GOT3 (cell line): ENCODE measurements around the gene C1GALT1.
"Not testable (repeated sequence)": the region's sequence is repeated elsewhere in the genome, so short reads cannot be mapped to it uniquely, and the experiment has no call there.

Experiments used
- DNase-seq: peaks from one replicate; lab custom pipeline; 2025; ENCODE audit warnings: mixed read lengths; lab: John Stamatoyannopoulos, UW

The C1GALT1 gene

DNA sequence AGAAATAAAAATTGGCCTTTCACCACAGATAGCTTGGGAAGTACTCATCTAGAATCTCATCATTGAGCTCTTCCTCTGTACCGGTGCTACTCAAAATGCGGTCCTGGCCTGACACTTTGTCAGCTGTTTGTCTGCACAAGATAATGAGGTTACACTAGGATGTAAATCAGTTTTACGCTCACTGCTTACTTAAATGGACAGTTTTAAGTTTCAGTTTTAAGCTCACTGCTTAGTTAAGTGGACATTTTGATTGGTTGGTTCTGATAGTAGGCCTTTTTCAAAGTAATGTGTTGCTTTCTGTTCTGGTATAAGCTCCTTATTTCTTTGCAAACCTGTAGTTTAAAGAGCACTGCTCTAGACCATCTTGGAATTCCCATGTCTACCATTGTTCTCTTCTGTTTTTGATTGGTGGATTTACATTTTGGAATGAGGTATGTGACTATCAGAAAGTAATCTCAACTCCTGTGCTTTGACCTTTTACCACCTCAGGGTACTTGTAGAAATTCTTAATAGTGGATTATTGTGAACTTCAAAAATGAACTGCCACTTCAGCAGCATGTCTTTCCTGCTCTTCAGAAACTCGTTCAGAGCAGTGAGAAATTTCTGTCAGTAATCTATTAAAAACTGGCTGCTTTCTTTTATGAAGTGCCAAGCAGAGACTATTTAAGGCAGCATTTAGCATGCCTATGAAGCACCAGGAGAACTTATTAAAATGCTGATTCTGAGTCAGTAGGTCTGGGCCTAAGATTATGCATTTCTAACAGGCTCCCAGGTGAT is 55.0 kb downstream of the C1GALT1 start:
- DNase-seq, result no peak

- no peak for DNase-seq
Measured at GRCh38 chr7:7237978-7238267, 55.6 kb downstream of the C1GALT1 start.

GRCh38 chr7:7239346-7239745 is 57.0 kb downstream of the C1GALT1 start:
- DNase-seq, result no peak

GRCh38 chr7:7242899-7243298 is 60.6 kb downstream of the C1GALT1 start:
- no peak for DNase-seq

GRCh38 chr7:7245233-7245632 is 62.9 kb downstream of the C1GALT1 start:
- DNase-seq, result not testable (repeated sequence)

DNA sequence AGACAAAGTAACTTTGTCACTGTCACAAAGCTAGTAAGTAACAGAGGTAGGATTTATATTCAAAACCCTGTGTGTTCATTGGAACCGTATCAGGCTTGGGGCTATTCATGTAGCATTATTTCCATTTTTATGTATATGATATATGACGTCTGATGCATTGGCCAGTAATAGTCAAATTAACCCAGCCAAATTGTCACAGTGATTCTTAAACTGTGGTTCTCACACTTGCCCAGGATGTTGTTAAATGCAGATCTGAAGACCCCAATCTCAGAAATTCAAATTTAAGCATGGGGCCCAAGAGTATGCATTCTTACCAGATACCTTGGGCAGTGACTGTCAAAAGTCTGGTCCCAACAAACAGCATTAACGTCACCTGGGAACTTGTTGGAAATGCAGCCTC is 63.9 kb downstream of the C1GALT1 start:
- no peak for DNase-seq

GRCh38 chr7:7247658-7248057 is 65.3 kb downstream of the C1GALT1 start:
- no peak for DNase-seq

- no peak for DNase-seq
Measured at GRCh38 chr7:7249814-7250213, 67.5 kb downstream of the C1GALT1 start.

DNA sequence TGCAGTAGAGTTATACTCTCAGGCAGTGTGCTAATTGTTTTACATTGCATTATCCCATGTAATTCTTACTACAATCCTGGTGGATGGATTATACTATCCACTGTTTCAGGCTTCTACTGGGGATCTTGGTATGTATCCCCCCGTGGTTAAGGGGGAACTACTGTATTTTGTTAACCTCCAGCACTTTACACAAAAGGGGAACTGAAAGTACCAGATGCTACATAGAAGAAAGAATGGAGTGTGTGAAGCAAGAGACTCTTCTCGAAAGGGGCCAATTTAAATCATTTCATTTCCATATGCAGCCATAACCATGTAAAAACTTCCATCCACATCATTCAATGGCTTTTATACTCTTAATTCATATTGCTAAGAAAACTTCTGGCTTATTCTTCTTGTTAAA is 69.4 kb downstream of the C1GALT1 start:
- no peak for DNase-seq

GRCh38 chr7:7254319-7254718 is 72.0 kb downstream of the C1GALT1 start:
- DNase-seq, result no peak

GRCh38 chr7:7254908-7255307 is 72.6 kb downstream of the C1GALT1 start:
- DNase-seq, result no peak

GRCh38 chr7:7256731-7257274 is 74.5 kb downstream of the C1GALT1 start:
- no peak for DNase-seq

GRCh38 chr7:7257899-7258692 is 75.8 kb downstream of the C1GALT1 start:
- DNase-seq, result no peak

DNA sequence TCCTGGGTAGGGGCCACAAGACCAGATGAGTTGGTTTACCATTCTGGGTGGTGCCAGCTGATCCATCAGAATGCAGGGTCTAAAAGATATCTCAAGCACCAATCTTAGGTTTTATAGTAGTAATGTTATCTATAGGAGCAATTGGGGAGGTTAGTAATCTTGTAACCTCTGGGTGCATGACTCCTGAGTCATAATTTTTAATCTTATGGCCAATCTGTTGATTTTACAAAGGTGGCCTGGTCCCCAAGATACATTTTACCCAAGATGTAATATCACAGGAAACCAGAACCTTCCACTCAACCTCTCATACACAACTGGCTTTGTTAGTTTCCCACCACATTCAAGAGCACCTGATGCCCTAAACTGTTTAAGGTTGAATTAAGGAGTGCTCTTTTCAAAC is 79.5 kb downstream of the C1GALT1 start:
- no peak for DNase-seq

DNA sequence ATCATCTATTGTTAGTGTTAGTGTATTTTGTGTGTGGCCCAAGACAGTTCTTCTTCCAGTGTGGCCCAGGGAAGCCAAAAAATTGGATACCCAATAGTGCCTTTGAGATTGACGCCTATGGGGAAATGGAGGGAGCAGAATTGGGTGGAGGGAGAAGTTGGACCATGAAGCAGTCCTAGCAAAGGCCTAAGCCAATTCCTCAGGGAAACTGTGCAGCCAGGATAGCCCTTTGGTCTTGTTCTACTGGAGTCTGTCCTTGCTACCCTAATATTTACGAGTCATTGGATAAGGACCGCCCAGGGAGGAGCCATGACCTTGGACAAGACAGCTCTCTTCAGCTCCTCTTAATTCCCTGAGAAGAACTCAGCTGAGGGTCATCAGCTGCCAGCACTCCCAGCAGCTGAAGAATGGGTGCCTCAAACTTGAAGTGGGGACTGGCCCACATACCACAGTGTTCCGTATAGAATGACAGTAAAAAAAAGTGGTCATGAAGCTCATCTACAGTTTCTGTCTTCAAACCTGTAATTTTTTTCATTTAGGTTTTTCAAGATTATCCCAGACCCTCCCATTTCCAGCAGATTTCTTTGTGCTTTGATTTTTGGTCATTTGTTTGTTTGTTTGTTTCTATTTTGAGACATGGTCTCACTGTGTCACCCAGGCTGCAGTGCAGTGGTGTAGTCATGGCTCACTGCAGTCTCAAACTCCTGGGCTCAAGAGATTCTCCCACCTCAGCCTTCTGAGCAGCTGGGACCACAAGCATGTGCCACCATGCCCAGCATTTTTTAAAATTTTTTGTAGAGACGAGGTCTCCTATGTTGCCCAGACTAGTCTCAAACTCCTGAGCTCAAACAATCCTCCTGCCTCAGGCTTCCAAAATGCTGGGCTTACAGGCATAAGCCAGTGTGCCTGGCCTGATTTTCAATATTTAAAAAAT is 81.2 kb downstream of the C1GALT1 start:
- DNase-seq, result no peak

DNA sequence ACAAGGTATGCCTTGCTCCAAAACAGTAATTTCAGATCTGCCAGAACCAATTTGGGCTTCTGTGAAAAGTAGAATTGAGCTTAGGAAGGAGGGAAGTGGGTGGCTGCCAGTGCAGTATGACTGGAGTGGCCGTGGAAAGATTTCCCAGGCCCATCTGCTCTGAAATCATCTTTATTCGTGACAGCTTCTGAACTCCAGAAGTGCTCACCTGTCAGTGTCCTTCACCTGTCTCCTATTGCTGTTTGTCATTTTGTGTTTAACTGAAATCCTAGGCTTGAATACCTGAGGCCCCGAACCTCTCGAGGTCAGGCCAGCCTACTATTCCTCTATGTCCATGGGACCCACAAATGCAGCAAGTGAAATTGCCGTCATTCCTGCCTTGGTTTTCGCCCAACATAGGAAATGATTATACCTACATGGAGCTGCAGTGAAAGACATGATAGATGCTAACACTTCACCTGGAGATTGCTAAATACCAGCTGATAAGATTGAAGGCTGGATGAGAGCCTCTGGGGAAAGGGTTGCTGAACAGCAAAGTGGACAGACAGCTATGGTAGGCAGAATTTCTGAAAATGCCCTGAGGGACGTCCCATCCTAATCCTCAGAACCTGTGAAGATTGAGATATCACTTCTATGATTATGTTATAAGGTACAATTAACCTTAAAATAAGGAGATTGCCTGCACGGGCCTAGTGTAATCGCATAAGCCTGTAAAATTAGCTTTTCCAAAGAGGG is 82.1 kb downstream of the C1GALT1 start:
- DNase-seq, result no peak

DNA sequence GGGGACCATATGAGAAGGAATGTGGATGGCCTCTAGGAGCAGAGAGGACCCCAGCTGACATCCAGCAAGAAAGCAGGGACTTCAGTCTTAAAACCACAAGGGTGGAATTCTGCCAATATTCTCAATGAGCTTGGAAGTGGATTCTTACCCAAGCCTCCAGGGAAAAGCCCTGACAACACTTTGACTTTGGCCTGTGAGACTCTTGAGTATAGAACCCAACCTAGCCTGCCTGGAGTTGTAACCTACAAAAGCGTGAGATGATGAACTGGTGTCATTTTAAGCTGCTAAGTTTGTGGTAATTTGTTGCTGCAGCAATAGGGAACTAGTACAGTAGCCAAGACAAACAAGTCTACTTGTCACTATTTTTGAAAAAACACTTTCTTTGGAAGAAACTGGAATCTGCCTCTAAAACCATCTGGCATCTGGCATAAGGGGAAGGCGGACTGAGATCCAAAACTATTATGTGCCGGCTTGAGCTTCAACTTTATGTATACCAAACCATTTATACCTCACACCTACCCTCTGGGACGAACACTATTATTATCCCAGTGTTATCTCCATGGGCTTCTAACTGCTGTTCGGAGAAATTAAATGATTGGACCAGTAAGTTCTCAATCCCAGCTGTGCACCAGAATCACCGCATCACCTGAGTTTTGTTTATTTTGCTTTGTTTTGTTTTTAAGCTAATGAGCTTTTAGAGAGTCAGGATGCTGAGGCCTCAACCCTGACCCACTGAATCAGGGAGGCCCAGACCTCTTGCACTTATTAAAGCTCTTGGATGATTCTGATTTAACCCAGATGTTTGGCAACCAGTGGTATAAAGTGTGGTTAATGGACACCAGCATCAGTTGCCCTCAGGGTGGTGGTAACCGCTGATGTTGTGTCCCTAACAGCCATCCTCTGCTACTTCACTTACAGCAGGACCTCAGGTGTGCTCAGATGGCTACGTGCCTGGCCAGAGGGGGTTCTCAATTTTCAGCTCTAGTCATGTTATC is 83.0 kb downstream of the C1GALT1 start:
- DNase-seq, result no peak

DNA sequence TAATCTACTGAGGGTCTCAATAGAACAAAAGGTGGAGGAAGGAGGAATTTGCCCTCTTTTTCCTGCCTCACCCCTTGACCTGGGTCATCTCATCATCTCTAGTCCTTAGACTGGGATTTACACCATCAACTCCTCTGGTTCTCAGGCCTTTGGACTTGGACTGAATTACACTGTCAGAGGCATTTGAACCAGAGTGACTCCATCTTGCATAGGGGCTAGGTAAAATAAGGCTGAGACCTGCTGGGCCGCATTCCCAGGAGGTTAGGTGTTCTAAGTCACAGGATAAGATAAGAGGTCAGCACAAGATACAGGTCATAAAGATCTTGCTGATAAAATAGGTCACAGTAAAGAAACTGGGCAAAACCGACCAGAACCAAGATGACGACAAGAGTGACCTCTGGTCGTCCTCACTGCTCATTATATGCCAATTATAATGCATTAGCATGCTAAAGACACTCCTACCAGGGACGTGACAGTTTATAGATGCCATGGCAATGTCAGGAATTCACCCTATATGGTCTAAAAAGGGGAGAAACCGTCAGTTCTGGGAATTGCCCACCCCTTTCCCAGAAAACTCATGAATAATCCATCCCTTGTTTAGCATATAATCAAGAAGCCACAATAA is 84.0 kb downstream of the C1GALT1 start:
- DNase-seq, result no peak

- DNase-seq, result no peak
Measured at GRCh38 chr7:7271094-7271874, 88.9 kb downstream of the C1GALT1 start.
